Heart left ventricle (tissue), 13 donors: Measurements from ENCODE around the gene ADCY10.

ENCODE experiments used
- CTCF ChIP-seq, 12 donors: fragments of 200-600 bp; sonication (generic) in 4 of 12; IDR thresholded peaks; one replicate each; pipeline versions ENCODE4 v1.5.0 to v1.8.0; 2018 to 2022; ENCODE audit warnings: antibody characterized with exemption in 12 of 12, mild to moderate bottlenecking in 5 of 12
- POLR2A ChIP-seq, 2 donors: fragments of 450-650 bp; IDR thresholded peaks; one replicate each; pipeline ENCODE4 v1.6.1; 2017; ENCODE audit warnings: antibody characterized with exemption in 2 of 2, mild to moderate bottlenecking in 2 of 2, moderate library complexity in 2 of 2
- donor health status: ischemic (EF 13 %, LVEDD 7.1; RV severe dilation, severe dysfunction).
- donor health status: DM: no; HTN: yes; CAD: no.
- donor health status: DM: no; HTN: no; CAD: no.
- donor health status: ischemic (EF 25% LVEDD 6.9; RV normal size, moderate dysfunction).
- donor health status: ischemic (EF 25% LVEDD 5.7; RV mildly dilated, moderate dysfunction).
- donor health status: ischemic (EF 35%, LVEDD 5.7; RV mildly dilated, moderate dysfunction).
- donor health status: nonischemic (EF 11% LVEDD 7.7; RV severe dilation, severe dysfunction).
- donor health status: DM: yes; HTN: yes; CAD: no.
- donor health status: PGD.
- donor health status: ischemic (EF 29% LVEDD 5.4; RV normal size, mild dysfunction).
- donor health status: nonischemic (EF 23%, LVEDD 6.1; RV moderate dilation, normal function).

- no peak for TF ChIP-seq CTCF (IDR thresholded peaks at IDR 0.05)
- TF ChIP-seq POLR2A (IDR thresholded peaks at IDR 0.05), result no peak
These were observed 146.2 kb downstream of the ADCY10 start for GRCh38 chr1:167767761-167768160.
